MM.1S (cell line): ENCODE measurements around the gene PHC1.

Source experiments
- DNase-seq: peaks from one replicate; pipeline ENCODE4 v3.0.0-alpha.2; 2015
- H2AFZ ChIP-seq: fragments of 300-600 bp; sonication (generic); 2 replicates; pipeline ENCODE4 v1.6.0; 2016; ENCODE audit warnings: antibody characterized with exemption, low read length
- H3F3A ChIP-seq: fragments of 300-600 bp; sonication (generic); 2 replicates; pipeline ENCODE4 v1.6.1; 2016; ENCODE audit warnings: mild to moderate bottlenecking, antibody characterized with exemption, low read length, moderate library complexity, mixed read lengths; ENCODE audit not compliant: insufficient read depth
- H3K27ac ChIP-seq: fragments of 300-600 bp; sonication (generic); 2 replicates; pipeline ENCODE4 v1.5.1; 2016; ENCODE audit warnings: mild to moderate bottlenecking, low read length
- H3K27me3 ChIP-seq: fragments of 300-600 bp; sonication (generic); replicated peaks from 2 replicates; pipeline ENCODE4 v1.6.0; 2016; ENCODE audit warnings: low read length; ENCODE audit not compliant: insufficient read depth
- H3K36me3 ChIP-seq: fragments of 300-600 bp; sonication (generic); replicated peaks from 2 replicates; pipeline ENCODE4 v1.6.1; 2016; ENCODE audit warnings: mild to moderate bottlenecking, low read length, mixed read lengths; ENCODE audit not compliant: insufficient read depth
- H3K4me1 ChIP-seq: fragments of 300-600 bp; sonication (generic); 2 replicates; pipeline ENCODE4 v1.6.1; 2016; ENCODE audit warnings: low read length, mixed read lengths
- H3K4me2 ChIP-seq: fragments of 300-600 bp; sonication (generic); 2 replicates; pipeline ENCODE4 v1.6.0; 2016; ENCODE audit warnings: low read depth, low read length
- H3K4me3 ChIP-seq: fragments of 300-600 bp; sonication (generic); 2 replicates; pipeline ENCODE4 v1.5.1; 2016; ENCODE audit warnings: low read length, mixed read lengths
- H3K79me2 ChIP-seq: fragments of 300-600 bp; sonication (generic); 2 replicates; pipeline ENCODE4 v1.6.1; 2016; ENCODE audit warnings: mixed run types, low read length, mixed read lengths
- H3K9ac ChIP-seq: fragments of 300-600 bp; sonication (generic); 2 replicates; pipeline ENCODE4 v1.6.1; 2016; ENCODE audit warnings: low read length, mixed read lengths
- H3K9me2 ChIP-seq: fragments of 300-600 bp; sonication (generic); replicated peaks from 2 replicates; pipeline ENCODE4 v1.6.1; 2016; ENCODE audit warnings: mild to moderate bottlenecking, low read length, mixed read lengths; ENCODE audit not compliant: insufficient read depth
- H3K9me3 ChIP-seq: fragments of 300-600 bp; sonication (generic); replicated peaks from 2 replicates; pipeline ENCODE4 v1.6.1; 2016; ENCODE audit warnings: mild to moderate bottlenecking, low read length, mixed read lengths; ENCODE audit not compliant: insufficient read depth
- H4K20me1 ChIP-seq: fragments of 300-600 bp; sonication (generic); 2 replicates; pipeline ENCODE4 v1.6.1; 2016; ENCODE audit warnings: mild to moderate bottlenecking, low read length, moderate library complexity, mixed read lengths; ENCODE audit not compliant: insufficient read depth
- CTCF ChIP-seq: fragments of 300-600 bp; sonication (generic); IDR thresholded peaks from 2 replicates; pipeline ENCODE4 v1.5.1; 2016; ENCODE audit warnings: antibody characterized with exemption, low read length, mixed read lengths
- EZH2 ChIP-seq: fragments of 300-600 bp; sonication (generic); optimal IDR thresholded peaks from 2 replicates; pipeline ENCODE3; 2017; ENCODE audit warnings: low read depth, mild to moderate bottlenecking, antibody characterized with exemption, low read length, mixed read lengths
- EZH2phosphoT487 ChIP-seq: fragments of 300-600 bp; sonication (generic); IDR thresholded peaks from 2 replicates; pipeline ENCODE4 v1.6.1; 2018; ENCODE audit warnings: antibody characterized with exemption, low read length

The PHC1 gene

GRCh38 chr12:8891976-8892375 is 22.3 kb upstream of the PHC1 start:
- Histone ChIP-seq H3K27ac (no peak overlapping the region), H3K9me3 (no peaks in the 10 kb centered on the region), H4K20me1 (no peaks in the 10 kb centered on the region), H3K4me2 (no peak overlapping the region), H2AFZ (no peak overlapping the region), H3K9ac (no peak overlapping the region), H3K9me2 (no peaks in the 10 kb centered on the region), H3K79me2 (no peaks in the 10 kb centered on the region), H3K4me1 (no peaks in the 10 kb centered on the region), H3K27me3 (no peaks in the 10 kb centered on the region), H3K4me3 (no peak overlapping the region), H3F3A (no peaks in the 10 kb centered on the region), H3K36me3 (no peaks in the 10 kb centered on the region)
- DNase-seq = no peak
- no peak for TF ChIP-seq CTCF
- TF ChIP-seq EZH2phosphoT487 = no peak
- TF ChIP-seq EZH2 = no peak

DNA sequence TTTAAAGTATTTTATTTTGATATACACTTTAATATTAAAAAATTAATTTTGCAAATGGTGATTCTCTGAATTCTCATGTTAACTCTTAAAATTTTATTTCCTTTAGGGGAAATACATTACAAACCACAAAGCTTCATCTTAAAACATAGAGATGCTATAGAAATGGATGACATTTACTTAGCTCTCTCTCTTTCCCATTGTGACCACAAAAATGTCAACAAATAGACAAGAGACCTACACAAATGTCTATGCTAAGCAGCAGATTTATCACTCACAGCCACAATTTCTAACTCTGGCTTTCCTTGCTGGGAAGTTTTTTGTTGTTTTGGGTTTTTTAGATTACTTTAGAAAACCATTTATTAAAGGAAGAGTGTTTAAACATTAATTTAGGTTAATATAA is 19.9 kb upstream of the PHC1 start:
- H3K9ac ChIP-seq = no peak overlapping the region
- no peaks in the 10 kb centered on the region for H3K27me3 ChIP-seq
- no peaks in the 10 kb centered on the region for H4K20me1 ChIP-seq
- H3K9me3 ChIP-seq = no peaks in the 10 kb centered on the region
- no peak overlapping the region for H3K4me2 ChIP-seq
- H3K27ac ChIP-seq = no peak overlapping the region
- H3K79me2 ChIP-seq = no peaks in the 10 kb centered on the region
- H3K36me3 ChIP-seq = no peaks in the 10 kb centered on the region
- no peak for TF ChIP-seq CTCF
- no peaks in the 10 kb centered on the region for H3F3A ChIP-seq
- H2AFZ ChIP-seq = no peak overlapping the region
- H3K4me3 ChIP-seq = no peak overlapping the region
- no peak for DNase-seq
- H3K9me2 ChIP-seq = no peaks in the 10 kb centered on the region
- H3K4me1 ChIP-seq = no peaks in the 10 kb centered on the region

- TF ChIP-seq EZH2phosphoT487 (no peak), CTCF (no peak), EZH2 (no peak)
- H3K9ac ChIP-seq = no peak overlapping the region
Observed at GRCh38 chr12:8894986-8895385, 19.3 kb upstream of the PHC1 start.

GRCh38 chr12:8897081-8897480 is 17.2 kb upstream of the PHC1 start:
- DNase-seq = no peak
- H3K27ac ChIP-seq = no peak overlapping the region
- TF ChIP-seq CTCF (no peak), EZH2phosphoT487 (no peak), EZH2 (no peak)
- H3K79me2 ChIP-seq = no peaks in the 10 kb centered on the region
- H3K27me3 ChIP-seq = no peaks in the 10 kb centered on the region
- H4K20me1 ChIP-seq = no peaks in the 10 kb centered on the region
- no peaks in the 10 kb centered on the region for H3K9me3 ChIP-seq
- H3K4me3 ChIP-seq = no peak overlapping the region
- no peaks in the 10 kb centered on the region for H3K9me2 ChIP-seq
- H2AFZ ChIP-seq = no peak overlapping the region
- no peak overlapping the region for H3K9ac ChIP-seq
- no peaks in the 10 kb centered on the region for H3F3A ChIP-seq
- H3K36me3 ChIP-seq = no peaks in the 10 kb centered on the region
- H3K4me1 ChIP-seq = no peaks in the 10 kb centered on the region
- no peak overlapping the region for H3K4me2 ChIP-seq

More at GRCh38 chr12:8894986-8895385, 19.3 kb upstream of the PHC1 start:
- Histone ChIP-seq H3K9me2 (no peaks in the 10 kb centered on the region), H2AFZ (no peak overlapping the region), H4K20me1 (no peaks in the 10 kb centered on the region), H3K36me3 (no peaks in the 10 kb centered on the region), H3K4me3 (no peak overlapping the region), H3K4me2 (no peak overlapping the region), H3K4me1 (no peaks in the 10 kb centered on the region), H3K27ac (no peak overlapping the region), H3K79me2 (no peaks in the 10 kb centered on the region), H3F3A (no peaks in the 10 kb centered on the region), H3K27me3 (no peaks in the 10 kb centered on the region), H3K9me3 (no peaks in the 10 kb centered on the region)
- no peak for DNase-seq
